Skeletal muscle tissue (tissue), 4 donors: ENCODE measurements around the gene TBX15. TPM values are rescaled to one million over a fixed set of nuclear protein-coding genes. Genes with fewer than 3 reads are reported as not detected.

Experiments used
- H3K27ac ChIP-seq: one replicate; pipeline ENCODE4 v1.7.0; 2013; ENCODE audit warnings: mild to moderate bottlenecking, low read depth, low read length, inconsistent platforms
- H3K27me3 ChIP-seq, 3 donors: one replicate each; pipeline ENCODE4 v1.7.0; 2013; ENCODE audit warnings: low read length in 3 of 3; ENCODE audit not compliant: control insufficient read depth in 3 of 3, insufficient read depth in 3 of 3
- H3K36me3 ChIP-seq, 3 donors: one replicate each; pipeline ENCODE4 v1.7.0; 2013; ENCODE audit warnings: low read length in 3 of 3; ENCODE audit not compliant: control insufficient read depth in 3 of 3, insufficient read depth in 3 of 3
- H3K4me1 ChIP-seq, 3 donors: one replicate each; pipeline ENCODE4 v1.7.0; 2013; ENCODE audit warnings: low read length in 3 of 3, mild to moderate bottlenecking in 3 of 3; ENCODE audit not compliant: control insufficient read depth in 3 of 3, insufficient read depth in 3 of 3
- H3K4me3 ChIP-seq, 3 donors: one replicate each; pipeline ENCODE4 v1.7.0; 2013; ENCODE audit warnings: low read length in 3 of 3
- H3K9ac ChIP-seq, 3 donors: one replicate each; pipeline ENCODE4 v1.7.0; 2013; ENCODE audit warnings: low read length in 3 of 3, mild to moderate bottlenecking in 3 of 3, moderate library complexity in 2 of 3, low read depth in 1 of 3
- H3K9me3 ChIP-seq, 3 donors: one replicate each; pipeline ENCODE4 v1.7.0; 2013; ENCODE audit warnings: low read length in 3 of 3; ENCODE audit not compliant: control insufficient read depth in 3 of 3
- total RNA-seq: library from RNA; depleted of rRNA; stranded (reverse); fragments of >200 nt; gene quantifications from one replicate; pipeline ENCODE4 v1.2.3, GENCODE V29; 2014
- donor health status: Osteomylitis.

TBX15 gene
- total RNA-seq, 1 donor from 2014 or later = 49.6 TPM

GRCh38 chr1:118902711-118903191, 85.4 kb downstream of the TBX15 start:
- Histone ChIP-seq H3K36me3 (peaks cover 0 to 19% (median 11%) of the 10 kb centered on the region in 3 donors), H3K9me3 (no peaks in the 10 kb centered on the region), H3K4me1 (peaks cover 12 to 19% (median 16%) of the 10 kb centered on the region in 3 donors), H3K27ac (no peak overlapping the region), H3K27me3 (no peaks in the 10 kb centered on the region), H3K4me3 (no peak overlapping the region), H3K9ac (no peak overlapping the region)

GRCh38 chr1:118902299-118902698, 85.8 kb downstream of the TBX15 start:
- H3K27me3 ChIP-seq = no peaks in the 10 kb centered on the region
- H3K9ac ChIP-seq = no peak overlapping the region
- peaks cover 2 to 20% (median 16%) of the 10 kb centered on the region in 3 donors for H3K36me3 ChIP-seq
- H3K27ac ChIP-seq = no peak overlapping the region
- H3K9me3 ChIP-seq = no peaks in the 10 kb centered on the region
- H3K4me3 ChIP-seq = no peak overlapping the region
- peaks cover 12 to 19% (median 16%) of the 10 kb centered on the region in 3 donors for H3K4me1 ChIP-seq

DNA sequence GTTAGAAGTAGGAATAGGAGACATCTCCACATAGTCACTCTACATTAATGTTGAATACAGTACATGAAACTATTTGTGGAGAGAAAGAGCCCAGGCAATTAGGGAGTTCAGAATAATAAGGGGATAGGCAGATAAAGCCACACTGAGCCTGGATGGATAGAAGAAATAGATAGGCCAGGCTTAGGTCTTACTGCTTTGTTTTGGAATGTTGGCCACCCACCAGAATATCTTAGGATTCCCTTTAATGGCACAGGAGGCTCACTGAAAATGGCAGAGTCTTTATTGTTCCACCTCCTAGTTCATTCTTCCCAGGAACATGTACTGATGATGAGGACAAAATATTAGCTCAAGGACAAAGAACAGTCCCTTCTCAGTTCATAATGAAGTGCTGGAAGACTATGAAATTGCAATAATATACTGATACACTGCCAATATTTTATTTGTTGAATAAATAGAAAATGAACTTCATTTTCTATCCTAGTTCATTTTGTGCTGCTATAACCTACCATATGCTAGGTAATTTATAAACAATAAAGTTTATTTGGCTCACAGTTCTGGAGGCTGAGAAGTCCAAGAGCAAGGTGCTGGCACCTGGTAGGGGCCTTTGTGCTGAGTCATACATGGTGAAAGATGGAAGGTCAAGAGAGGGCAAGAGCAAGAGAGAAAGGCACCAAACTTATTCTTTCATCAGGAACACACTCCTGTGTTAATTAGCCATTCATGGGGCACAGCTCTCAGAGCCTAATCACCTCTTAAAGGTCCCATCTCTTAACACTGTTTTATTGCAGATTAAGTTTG, 87.3 kb downstream of the TBX15 start:
- peaks cover 12 to 19% (median 16%) of the 10 kb centered on the region in 3 donors for H3K4me1 ChIP-seq
- peak overlapping the region; percentile 59 for H3K27ac ChIP-seq
- no peak overlapping the region for H3K4me3 ChIP-seq
- H3K9me3 ChIP-seq = no peaks in the 10 kb centered on the region
- H3K9ac ChIP-seq = no peak overlapping the region
- H3K36me3 ChIP-seq = peaks cover 5 to 22% (median 21%) of the 10 kb centered on the region in 3 donors
- H3K27me3 ChIP-seq = no peaks in the 10 kb centered on the region

DNA sequence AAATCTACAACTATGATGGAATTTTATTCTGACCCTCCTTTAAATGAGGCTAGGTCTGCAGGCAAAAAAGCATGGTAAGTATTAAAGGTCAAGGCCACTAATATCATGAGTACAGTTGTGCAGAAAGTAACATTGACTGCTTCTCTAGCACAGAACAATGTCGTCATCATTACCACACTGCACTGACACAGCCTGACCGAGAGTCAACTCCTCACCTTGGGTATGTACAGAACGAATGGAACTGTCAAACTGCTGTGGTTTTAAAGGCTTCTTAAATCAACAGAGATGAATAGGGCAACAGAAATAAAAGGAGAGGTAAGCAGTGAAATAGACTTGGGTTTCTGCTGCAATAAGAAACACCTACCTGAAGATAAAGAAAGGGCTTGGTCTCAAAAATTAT, 88.8 kb downstream of the TBX15 start:
- H3K4me3 ChIP-seq = no peak overlapping the region
- H3K9me3 ChIP-seq = no peaks in the 10 kb centered on the region
- peaks cover 5 to 27% (median 24%) of the 10 kb centered on the region in 3 donors for H3K36me3 ChIP-seq
- H3K4me1 ChIP-seq = peaks cover 7 to 17% (median 16%) of the 10 kb centered on the region in 3 donors
- no peak overlapping the region for H3K9ac ChIP-seq
- no peak overlapping the region for H3K27ac ChIP-seq
- H3K27me3 ChIP-seq = no peaks in the 10 kb centered on the region

DNA sequence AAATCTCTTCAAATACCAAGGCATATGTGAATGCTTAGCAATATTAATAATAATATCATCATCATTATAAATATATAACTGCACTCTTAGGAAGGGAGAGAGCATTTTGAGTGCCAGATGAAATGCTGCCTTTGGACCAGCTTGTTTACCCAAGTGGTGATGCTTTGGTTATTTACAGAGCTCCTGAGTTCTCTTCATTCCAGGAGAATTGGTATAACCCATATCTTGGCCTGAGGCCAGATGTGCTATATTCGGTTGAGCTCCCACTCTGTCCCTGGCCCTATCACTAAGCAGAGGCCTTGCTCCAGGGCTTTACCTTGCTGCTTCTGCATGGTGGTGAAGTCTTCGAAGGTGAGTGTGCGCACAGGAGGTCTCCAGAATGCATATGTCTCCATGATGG, 89.4 kb downstream of the TBX15 start:
- Histone ChIP-seq H3K9me3 (no peaks in the 10 kb centered on the region), H3K27me3 (no peaks in the 10 kb centered on the region), H3K27ac (no peak overlapping the region), H3K4me1 (peaks cover 7 to 17% (median 16%) of the 10 kb centered on the region in 3 donors), H3K36me3 (peaks cover 5 to 27% (median 25%) of the 10 kb centered on the region in 3 donors), H3K9ac (no peak overlapping the region), H3K4me3 (no peak overlapping the region)

- Histone ChIP-seq H3K9me3 (no peaks in the 10 kb centered on the region), H3K9ac (no peak overlapping the region), H3K4me1 (peaks cover 7 to 17% (median 16%) of the 10 kb centered on the region in 3 donors), H3K27ac (no peak overlapping the region), H3K36me3 (peaks cover 5 to 27% (median 25%) of the 10 kb centered on the region in 3 donors), H3K4me3 (no peak overlapping the region), H3K27me3 (no peaks in the 10 kb centered on the region)
These were observed 91.7 kb downstream of the TBX15 start for GRCh38 chr1:118896416-118896815.

DNA sequence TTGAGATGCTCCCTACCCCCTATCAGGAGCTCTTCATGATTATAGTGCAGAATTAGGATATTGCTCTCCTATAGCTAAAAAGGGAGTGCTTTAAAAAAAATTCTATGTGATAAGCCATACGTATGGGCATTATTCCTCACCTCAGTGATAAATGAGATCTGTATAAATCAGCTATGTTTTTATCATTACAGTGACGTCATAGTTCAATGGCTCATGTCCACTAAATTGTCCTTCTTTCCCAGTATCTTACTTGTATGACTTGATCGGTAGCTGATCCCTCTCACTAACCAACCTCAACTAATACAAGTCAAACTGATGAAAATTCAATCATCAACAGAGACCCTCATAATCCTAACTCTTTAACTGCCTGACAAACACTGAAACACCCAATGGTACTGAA, 93.3 kb downstream of the TBX15 start:
- Histone ChIP-seq H3K36me3 (peaks cover 9 to 33% (median 26%) of the 10 kb centered on the region in 3 donors), H3K4me1 (peaks cover 0 to 14% (median 8%) of the 10 kb centered on the region in 3 donors), H3K27me3 (no peaks in the 10 kb centered on the region), H3K9me3 (no peaks in the 10 kb centered on the region), H3K4me3 (no peak overlapping the region), H3K27ac (no peak overlapping the region), H3K9ac (no peak overlapping the region)

- Histone ChIP-seq H3K27ac (no peak overlapping the region), H3K27me3 (no peaks in the 10 kb centered on the region), H3K4me3 (no peak overlapping the region), H3K9me3 (no peaks in the 10 kb centered on the region), H3K4me1 (no peaks in the 10 kb centered on the region), H3K36me3 (peaks cover 6 to 25% (median 16%) of the 10 kb centered on the region in 3 donors), H3K9ac (no peak overlapping the region)
These were observed 97.2 kb downstream of the TBX15 start for GRCh38 chr1:118890851-118891384.

DNA sequence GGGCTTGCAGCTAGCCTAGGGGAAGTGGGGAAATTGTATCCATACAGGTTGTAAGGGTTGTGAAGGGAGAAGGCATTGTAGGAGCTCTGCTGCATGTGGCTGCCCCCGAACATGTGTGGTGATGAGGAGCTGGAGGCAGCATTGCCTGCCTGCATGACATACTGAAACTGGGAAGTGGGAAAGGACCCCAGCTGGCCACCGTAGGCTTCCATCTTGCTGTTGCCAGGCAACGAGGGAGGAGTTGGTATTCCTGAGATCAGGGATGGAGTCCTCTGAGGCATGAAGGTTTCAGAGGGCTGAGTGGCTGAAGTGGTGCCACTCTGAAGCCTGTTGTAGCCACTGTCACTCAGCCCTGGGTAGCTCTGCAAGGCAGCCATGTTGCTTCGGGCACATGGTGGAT, 103.2 kb downstream of the TBX15 start:
- H3K27ac ChIP-seq = no peak overlapping the region
- no peaks in the 10 kb centered on the region for H3K27me3 ChIP-seq
- H3K4me3 ChIP-seq = no peak overlapping the region
- H3K9me3 ChIP-seq = no peaks in the 10 kb centered on the region
- H3K9ac ChIP-seq = no peak overlapping the region
- H3K36me3 ChIP-seq = peaks cover 17 to 35% (median 29%) of the 10 kb centered on the region in 3 donors
- peaks cover 0 to 10% (median 4%) of the 10 kb centered on the region in 3 donors for H3K4me1 ChIP-seq

GRCh38 chr1:118881751-118882150, 106.4 kb downstream of the TBX15 start:
- H3K27me3 ChIP-seq = no peaks in the 10 kb centered on the region
- no peaks in the 10 kb centered on the region for H3K9me3 ChIP-seq
- no peak overlapping the region for H3K4me3 ChIP-seq
- H3K4me1 ChIP-seq = peaks cover 0 to 10% (median 4%) of the 10 kb centered on the region in 3 donors
- H3K27ac ChIP-seq = no peak overlapping the region
- H3K9ac ChIP-seq = no peak overlapping the region
- peaks cover 14 to 28% (median 18%) of the 10 kb centered on the region in 3 donors for H3K36me3 ChIP-seq
